ENCODE measurements around the gene MYLK2. TPM values are rescaled to one million over a fixed set of nuclear protein-coding genes. Genes with fewer than 3 reads are reported as not detected.

Gene MYLK2
- total and polyA plus RNA-seq, 8 donors = 1.8 to 10.8 (median 4.3) TPM

DNA sequence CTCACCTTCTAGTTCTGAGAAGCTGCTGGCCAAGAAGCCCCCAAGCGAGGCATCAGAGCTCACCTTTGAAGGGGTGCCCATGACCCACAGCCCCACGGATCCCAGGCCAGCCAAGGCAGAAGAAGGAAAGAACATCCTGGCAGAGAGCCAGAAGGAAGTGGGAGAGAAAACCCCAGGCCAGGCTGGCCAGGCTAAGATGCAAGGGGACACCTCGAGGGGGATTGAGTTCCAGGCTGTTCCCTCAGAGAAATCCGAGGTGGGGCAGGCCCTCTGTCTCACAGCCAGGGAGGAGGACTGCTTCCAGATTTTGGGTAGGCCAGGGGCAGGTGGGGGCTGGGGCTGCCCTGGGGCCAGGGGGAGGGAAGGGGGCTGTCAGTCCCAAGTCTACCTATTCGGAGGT, 2.3 kb downstream of the MYLK2 start:
- FAIRE-seq (no peak), ATAC-seq (no peak), DNase-seq (no peak)
- Histone ChIP-seq H3K4me3 (no peak overlapping the region), H3K9me3 (no peaks in the 10 kb centered on the region), H3K27me3 (no peaks in the 10 kb centered on the region), H3K27ac (peak overlapping the region in 2 of 4 donors; percentile 78 to 81), H3K4me1 (peaks cover 0 to 11% (median 3%) of the 10 kb centered on the region in 3 donors), H3K36me3 (no peaks in the 10 kb centered on the region)
- intact Hi-C loops (cut with DNase I) = loop anchor here in 1 of 3 donors (5.0 kb wide), 1 partner anchor 211 kb away; no protein-coding TSS in a partner anchor
- no peak for TF ChIP-seq CTCF (IDR thresholded peaks at IDR 0.05)
- 46 to 64% methylated on average over 5 of the region's 5 CpGs for WGBS, 2 donors

DNA sequence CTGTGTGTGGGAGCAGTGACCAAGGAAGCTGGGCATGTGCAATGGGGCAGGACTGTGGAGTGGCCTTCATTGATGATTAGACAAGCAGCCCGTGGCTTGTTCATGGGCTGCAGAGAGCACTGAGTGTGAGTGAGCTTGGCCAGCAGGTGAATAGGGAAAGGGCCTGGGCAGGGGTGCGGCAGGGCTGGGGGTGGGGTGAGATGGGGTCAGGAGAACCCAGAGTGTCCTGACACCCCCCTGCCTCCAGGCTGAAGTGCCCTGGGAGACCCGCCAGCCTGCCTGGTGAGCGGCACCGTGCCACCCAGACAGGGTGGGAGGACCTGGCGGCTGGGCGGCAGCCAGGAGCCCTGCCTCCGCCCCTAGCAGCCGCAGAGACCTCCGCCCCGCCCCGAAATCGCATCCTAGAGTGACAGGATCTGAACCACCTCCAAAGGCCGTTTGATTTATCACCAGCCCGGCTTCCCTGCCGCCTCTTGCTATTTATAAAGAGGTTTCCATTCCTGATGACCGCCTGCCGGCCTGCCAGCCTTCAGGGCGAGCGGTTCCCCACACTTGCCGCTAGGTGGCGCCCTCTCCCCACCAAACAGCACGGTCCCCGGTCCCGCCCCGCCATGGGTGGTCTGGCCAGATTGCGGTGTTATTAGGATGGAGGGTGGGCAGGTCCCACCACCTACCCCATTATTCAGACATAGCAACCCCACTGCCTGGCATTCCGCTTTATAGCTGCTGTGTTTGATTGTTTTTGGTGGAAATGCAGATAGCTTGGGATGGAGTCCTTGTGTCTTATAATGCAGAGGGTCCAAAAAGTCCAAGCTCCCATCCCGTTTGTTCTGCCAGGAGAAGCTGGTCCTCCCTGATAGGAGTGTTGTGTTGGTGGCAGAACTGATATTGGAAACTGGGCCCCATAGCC, 3.5 kb downstream of the MYLK2 start:
- Histone ChIP-seq H3K9me3 (no peaks in the 10 kb centered on the region), H3K4me3 (peak overlapping the region in 2 of 4 donors; percentile 19 to 28), H3K4me1 (peaks cover 0 to 11% (median 3%) of the 10 kb centered on the region in 3 donors), H3K36me3 (no peaks in the 10 kb centered on the region), H3K27ac (peak overlapping the region in 3 of 4 donors; percentile 13 to 81 (median 78)), H3K27me3 (no peaks in the 10 kb centered on the region)
- peak; percentile 70 to 94 (median 92) for DNase-seq
- WGBS, 2 donors = 2 to 3% methylated on average over 22 to 29 of the region's 29 CpGs
- no peak for FAIRE-seq
- ATAC-seq = peak; percentile 77 to 88 (median 82)
- peak; percentile 99 to 100 (median 100) for TF ChIP-seq CTCF (IDR thresholded peaks at IDR 0.05)
- intact Hi-C loops (cut with DNase I) = loop anchor here in 1 of 3 donors (5.0 kb wide), 1 partner anchor 210 kb away; no protein-coding TSS in a partner anchor

DNA sequence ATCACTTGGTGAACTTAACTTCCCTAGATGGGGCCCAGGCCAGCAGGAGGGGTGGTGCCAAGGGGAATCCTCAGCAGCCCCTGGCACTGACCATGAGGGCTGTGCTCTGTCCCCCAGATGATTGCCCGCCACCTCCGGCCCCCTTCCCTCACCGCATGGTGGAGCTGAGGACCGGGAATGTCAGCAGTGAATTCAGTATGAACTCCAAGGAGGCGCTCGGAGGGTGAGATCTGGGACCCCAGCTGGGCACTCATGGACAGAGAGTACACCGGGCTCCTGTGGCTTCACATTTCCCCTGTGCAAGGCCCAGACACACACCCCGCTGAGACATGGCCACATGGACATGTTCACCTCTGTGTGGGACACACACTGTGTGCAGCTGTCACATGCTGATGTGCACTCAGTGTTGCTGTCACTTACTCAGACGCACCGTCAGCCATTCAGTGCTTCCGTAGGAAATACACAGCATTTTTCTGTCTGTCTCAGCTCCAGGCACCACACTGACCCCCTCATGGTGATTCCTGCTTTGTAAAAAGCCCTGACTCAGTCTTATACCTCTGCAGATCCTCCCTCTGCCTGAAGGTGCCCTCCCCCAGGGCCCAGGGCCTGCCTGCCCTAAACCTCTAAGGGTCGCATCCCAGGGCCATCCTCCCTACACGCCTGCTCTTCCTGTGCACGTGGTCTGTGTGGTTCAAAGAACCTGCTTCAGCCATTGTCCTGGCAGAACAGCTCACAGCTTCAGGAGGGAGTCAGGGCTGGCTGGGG, 4.4 kb downstream of the MYLK2 start:
- 79 to 83% methylated on average over 14 of the region's 14 CpGs for WGBS, 2 donors
- no peak overlapping the region for H3K4me3 ChIP-seq
- TF ChIP-seq CTCF (IDR thresholded peaks at IDR 0.05) = no peak
- DNase-seq (peak in 1 of 6 donors; percentile 63), FAIRE-seq (no peak), ATAC-seq (no peak)
- peaks cover 0 to 11% (median 3%) of the 10 kb centered on the region in 3 donors for H3K4me1 ChIP-seq
- no peaks in the 10 kb centered on the region for H3K9me3 ChIP-seq
- intact Hi-C loops (cut with DNase I) = loop anchor here in 1 of 3 donors (5.0 kb wide), 1 partner anchor 209 kb away; no protein-coding TSS in a partner anchor
- no peak overlapping the region for H3K27ac ChIP-seq
- no peaks in the 10 kb centered on the region for H3K27me3 ChIP-seq
- no peaks in the 10 kb centered on the region for H3K36me3 ChIP-seq

DNA sequence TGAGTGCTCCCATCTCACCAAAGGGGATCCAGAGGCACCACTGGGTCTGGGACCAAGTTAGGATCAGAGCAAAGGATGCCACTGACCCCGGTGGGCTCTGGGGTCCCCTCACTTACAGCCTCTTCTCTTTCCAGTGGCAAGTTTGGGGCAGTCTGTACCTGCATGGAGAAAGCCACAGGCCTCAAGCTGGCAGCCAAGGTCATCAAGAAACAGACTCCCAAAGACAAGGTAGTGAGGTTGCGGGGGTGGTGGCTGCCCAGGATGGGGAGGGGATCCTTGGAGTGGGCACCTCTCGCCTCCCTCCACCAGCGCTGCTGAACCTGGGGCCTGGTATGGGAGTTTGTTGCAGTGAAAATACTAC, 4.9 kb downstream of the MYLK2 start:
- H3K36me3 ChIP-seq = no peaks in the 10 kb centered on the region
- DNase-seq (peak in 1 of 6 donors; percentile 44), ATAC-seq (no peak), FAIRE-seq (no peak)
- peaks cover 0 to 11% (median 0%) of the 10 kb centered on the region in 3 donors for H3K4me1 ChIP-seq
- no peaks in the 10 kb centered on the region for H3K27me3 ChIP-seq
- WGBS, 2 donors = 77 to 82% methylated on average over 4 of the region's 4 CpGs
- H3K9me3 ChIP-seq = no peaks in the 10 kb centered on the region
- H3K4me3 ChIP-seq = no peak overlapping the region
- TF ChIP-seq CTCF (IDR thresholded peaks at IDR 0.05) = no peak
- intact Hi-C loops (cut with DNase I) = loop anchor here in 1 of 3 donors (5.0 kb wide), 1 partner anchor 208 kb away; no protein-coding TSS in a partner anchor
- H3K27ac ChIP-seq = no peak overlapping the region
